Choroid plexus epithelial cell (primary cell): ENCODE results near the gene TLCD3A.

Experiments
- DNase-seq: peaks from one replicate; pipeline ENCODE4 v3.0.0-alpha.2; 2010; ENCODE audit warnings: low read depth
- H3K4me3 ChIP-seq: 2 replicates; pipeline ENCODE4 v1.5.1; 2011; ENCODE audit warnings: low read depth, mild to moderate bottlenecking, control low read depth, low read length, moderate library complexity
- TF ChIP-seq, protein P1 (sequence below): conservative IDR thresholded peaks from 2 replicates; pipeline ENCODE4 v1.5.1; 2011; ENCODE audit warnings: low read depth, mild to moderate bottlenecking, control low read depth, inconsistent platforms, low read length, moderate library complexity

The TLCD3A gene

DNA sequence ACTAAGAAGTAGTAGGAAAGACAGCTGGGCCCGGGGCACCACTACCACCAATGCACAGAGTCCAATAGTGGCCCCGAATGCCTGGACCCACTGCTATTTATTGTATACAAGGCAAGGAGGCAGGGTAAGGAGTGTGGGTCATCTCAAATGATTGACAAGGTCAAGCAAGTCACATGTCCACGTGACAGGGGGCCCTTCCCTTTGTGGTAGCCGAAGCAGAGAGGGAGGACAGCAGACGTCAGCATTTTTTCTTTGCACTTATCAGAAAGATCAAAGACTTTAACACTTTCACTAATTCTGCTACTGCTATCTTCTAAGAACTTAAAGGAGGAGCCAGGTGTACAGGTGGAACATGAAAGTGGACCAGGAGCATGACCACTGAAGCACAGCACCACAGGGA, 24.3 kb upstream of the TLCD3A start:
- TF ChIP-seq, protein P1, sequence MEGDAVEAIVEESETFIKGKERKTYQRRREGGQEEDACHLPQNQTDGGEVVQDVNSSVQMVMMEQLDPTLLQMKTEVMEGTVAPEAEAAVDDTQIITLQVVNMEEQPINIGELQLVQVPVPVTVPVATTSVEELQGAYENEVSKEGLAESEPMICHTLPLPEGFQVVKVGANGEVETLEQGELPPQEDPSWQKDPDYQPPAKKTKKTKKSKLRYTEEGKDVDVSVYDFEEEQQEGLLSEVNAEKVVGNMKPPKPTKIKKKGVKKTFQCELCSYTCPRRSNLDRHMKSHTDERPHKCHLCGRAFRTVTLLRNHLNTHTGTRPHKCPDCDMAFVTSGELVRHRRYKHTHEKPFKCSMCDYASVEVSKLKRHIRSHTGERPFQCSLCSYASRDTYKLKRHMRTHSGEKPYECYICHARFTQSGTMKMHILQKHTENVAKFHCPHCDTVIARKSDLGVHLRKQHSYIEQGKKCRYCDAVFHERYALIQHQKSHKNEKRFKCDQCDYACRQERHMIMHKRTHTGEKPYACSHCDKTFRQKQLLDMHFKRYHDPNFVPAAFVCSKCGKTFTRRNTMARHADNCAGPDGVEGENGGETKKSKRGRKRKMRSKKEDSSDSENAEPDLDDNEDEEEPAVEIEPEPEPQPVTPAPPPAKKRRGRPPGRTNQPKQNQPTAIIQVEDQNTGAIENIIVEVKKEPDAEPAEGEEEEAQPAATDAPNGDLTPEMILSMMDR: no peak
- H3K4me3 ChIP-seq: no peak overlapping the region
- no peak for DNase-seq

DNA sequence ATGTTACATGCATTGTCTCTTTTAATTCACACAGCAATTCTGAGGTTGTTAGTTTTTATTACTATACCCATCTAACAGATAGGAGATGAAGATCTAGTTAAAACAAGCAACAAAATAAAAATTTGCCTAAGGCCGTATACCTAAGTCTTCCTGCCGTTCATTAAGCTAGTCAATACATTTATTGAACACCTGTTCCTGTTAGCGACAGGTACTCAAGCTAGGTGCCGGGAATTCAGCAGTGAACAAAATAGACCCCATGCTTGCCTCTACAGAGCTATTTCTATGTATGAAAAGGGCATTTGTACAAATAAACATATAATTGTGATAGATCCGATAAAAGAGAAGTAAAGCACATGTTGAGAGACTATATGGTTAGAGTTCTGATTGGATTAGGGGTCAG, 14.3 kb upstream of the TLCD3A start:
- DNase-seq: no peak

DNA sequence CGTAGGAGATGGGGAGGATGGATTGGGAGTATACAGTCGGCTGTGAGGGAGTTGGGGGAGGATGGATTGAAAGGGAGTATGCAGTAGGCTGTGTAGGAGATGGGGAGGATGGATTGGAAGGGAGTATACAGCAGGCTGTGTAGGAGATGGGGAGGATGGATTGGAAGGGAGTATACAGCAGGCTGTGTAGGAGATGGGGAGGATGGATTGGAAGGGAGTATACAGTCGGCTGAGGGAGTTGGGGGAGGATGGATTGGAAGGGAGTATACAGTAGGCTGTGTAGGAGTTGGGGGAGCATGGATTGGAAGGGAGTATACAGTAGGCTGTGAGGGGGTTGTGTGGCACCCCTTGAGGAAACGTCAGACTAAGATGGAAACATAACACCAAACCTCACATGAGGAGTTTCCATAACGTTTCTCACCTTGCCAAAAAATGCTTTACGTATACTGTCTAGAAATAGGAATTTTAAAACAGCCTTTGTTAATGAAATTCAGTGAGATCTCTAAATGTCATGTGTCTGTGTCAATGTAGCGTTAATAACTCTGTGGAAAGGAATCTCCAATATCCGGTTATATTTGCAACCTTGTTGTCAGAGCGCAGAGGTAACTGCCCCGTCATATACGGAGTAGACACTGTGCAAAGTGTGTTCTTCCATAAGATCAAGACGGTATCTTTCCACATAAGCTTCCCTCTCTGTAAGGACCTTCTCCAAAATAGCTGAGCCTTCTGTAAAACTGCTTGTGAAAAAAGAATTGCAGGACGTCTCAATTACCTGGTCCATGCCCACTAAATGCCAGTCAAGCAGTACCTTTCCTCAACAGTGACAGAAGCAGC, 11.5 kb upstream of the TLCD3A start:
- no peak overlapping the region for H3K4me3 ChIP-seq
- DNase-seq: no peak
- TF ChIP-seq, protein P1: no peak

More for the DNA sequence above, 14.3 kb upstream of the TLCD3A start:
- H3K4me3 ChIP-seq: no peak overlapping the region
- TF ChIP-seq, protein P1: no peak

DNA sequence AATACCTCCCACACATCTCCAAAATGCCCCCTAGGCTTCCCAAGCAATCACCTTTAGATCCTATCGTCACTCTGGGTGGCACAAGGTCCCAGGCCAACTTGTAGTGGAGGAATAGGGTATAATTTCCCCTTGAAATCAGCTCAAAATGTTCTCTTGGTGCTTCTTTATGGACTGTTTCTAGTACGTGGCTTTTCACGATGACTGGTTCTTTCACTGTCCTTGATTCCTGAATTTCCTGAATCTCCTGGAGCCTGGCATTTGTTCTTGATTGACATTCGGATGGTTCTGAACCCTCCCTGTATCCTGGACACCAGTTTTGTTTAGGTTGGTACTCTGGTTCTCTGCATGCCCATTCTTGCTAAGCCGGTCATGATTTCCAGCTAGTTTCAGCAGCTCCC, 10.9 kb upstream of the TLCD3A start:
- TF ChIP-seq, protein P1: no peak
- no peak overlapping the region for H3K4me3 ChIP-seq
- DNase-seq: no peak

DNA sequence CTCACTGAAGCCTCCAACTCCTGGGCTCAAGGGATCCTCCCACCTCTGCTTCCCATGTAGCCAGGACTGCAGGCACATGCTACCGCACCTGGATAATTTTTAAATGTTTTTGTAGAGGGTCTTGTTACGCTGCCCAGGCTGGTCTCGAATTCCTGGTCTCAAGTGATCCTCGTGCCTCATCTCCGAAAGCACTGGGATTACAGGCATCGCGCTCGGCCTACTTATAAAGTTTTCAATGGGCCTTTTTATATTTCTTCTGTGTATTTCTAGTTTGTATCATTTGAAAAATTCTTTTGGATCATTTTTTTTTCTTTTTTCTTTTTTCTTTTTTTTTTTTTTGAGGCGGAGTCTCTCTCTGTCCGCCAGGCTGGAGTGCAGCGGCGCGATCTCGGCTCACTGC, 7.3 kb upstream of the TLCD3A start:
- no peak for DNase-seq
- no peak overlapping the region for H3K4me3 ChIP-seq
- TF ChIP-seq, protein P1: no peak

DNA sequence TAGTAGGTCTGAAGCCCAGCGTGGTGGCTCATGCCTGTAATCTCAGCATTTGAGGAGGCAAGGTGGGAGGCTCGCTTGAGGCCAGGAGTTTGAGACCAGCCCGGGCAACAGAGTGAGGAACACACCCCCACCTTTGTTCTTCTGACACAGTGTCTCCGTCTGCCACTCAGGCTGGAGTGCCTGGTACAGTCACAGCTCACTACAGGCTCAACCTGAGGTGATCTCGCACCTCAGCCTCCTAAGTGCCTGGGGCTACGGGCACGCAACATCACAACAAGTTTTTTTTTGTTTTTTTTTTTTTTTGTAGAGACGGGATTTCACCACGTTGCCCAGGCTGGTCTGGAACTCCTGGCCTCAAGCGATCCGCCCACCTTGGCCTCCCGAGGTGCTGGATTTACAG, 6.7 kb upstream of the TLCD3A start:
- no peak for DNase-seq

More for the DNA sequence above, 6.7 kb upstream of the TLCD3A start:
- no peak overlapping the region for H3K4me3 ChIP-seq
- TF ChIP-seq, protein P1: no peak
